Breast epithelium (tissue), 4 donors: ENCODE measurements around the gene MCRIP1. TPM values are rescaled to one million over a fixed set of nuclear protein-coding genes. Genes with fewer than 3 reads are reported as not detected.
"Not testable (repeated sequence)": the region's sequence is repeated elsewhere in the genome, so short reads cannot be mapped to it uniquely, and the experiment has no call there.

Experiments used
- DNase-seq, 2 donors: peaks; one replicate each; pipeline ENCODE4 v3.0.0-alpha.2; 2019; ENCODE audit warnings: low spot score in 2 of 2
- H3K27ac ChIP-seq, 2 donors: fragments of 200-600 bp; sonication (generic) in 1 of 2; one replicate each; pipeline ENCODE4 v1.5.1; 2016 to 2019; ENCODE audit warnings: mild to moderate bottlenecking in 1 of 2
- H3K27me3 ChIP-seq, 2 donors: fragments of 200-600 bp; sonication (generic) in 1 of 2; one replicate each; pipeline versions ENCODE4 v1.5.1 to v1.6.0; 2017 to 2019; ENCODE audit warnings: control low read depth in 1 of 2, mild to moderate bottlenecking in 1 of 2
- H3K36me3 ChIP-seq: fragments of 200-600 bp; one replicate; pipeline ENCODE4 v1.5.1; 2019
- H3K4me1 ChIP-seq, 2 donors: fragments of 200-600 bp; sonication (generic); one replicate each; pipeline ENCODE4 v1.5.1; 2016 to 2019; ENCODE audit warnings: control low read depth in 1 of 2
- H3K4me3 ChIP-seq, 3 donors: fragments of 200-600 bp; sonication (generic); 1 replicate in 2 of 3; 2 replicates in 1 of 3; pipeline ENCODE4 v1.5.1; 2016 to 2019; ENCODE audit warnings: mild to moderate bottlenecking in 3 of 3, moderate library complexity in 2 of 3
- H3K9me3 ChIP-seq, 2 donors: fragments of 200-600 bp; sonication (generic) in 1 of 2; one replicate each; pipeline ENCODE4 v1.5.1; 2016 to 2019; ENCODE audit warnings: control low read depth in 1 of 2
- POLR2A ChIP-seq: fragments of 450-650 bp; IDR thresholded peaks from one replicate; pipeline ENCODE4 v1.6.1; 2016; ENCODE audit warnings: antibody characterized with exemption, mild to moderate bottlenecking, moderate library complexity
- POLR2AphosphoS5 ChIP-seq, 3 donors: sonication (generic); formaldehyde crosslinking; IDR thresholded peaks; one replicate each; pipeline ENCODE4 v1.6.1; 2017; ENCODE audit warnings: antibody characterized with exemption in 3 of 3
- intact Hi-C: fragments of 100-400 bp; cut with DNase I; formaldehyde crosslinking; loops from one replicate; pipeline ENCODE4 v1.15.1; 2023; ENCODE audit warnings: low total_unique reads
- total RNA-seq, 3 donors: library from RNA; depleted of rRNA; stranded (reverse); fragments of >200 nt; gene quantifications; one replicate each; pipeline ENCODE4 v1.1.0, GENCODE V29; 2016
- TF ChIP-seq, protein P1 (sequence below), 3 donors: fragments of 450-650 bp; IDR thresholded peaks; one replicate each; pipeline ENCODE4 v1.5.1; 2016 to 2017; ENCODE audit warnings: antibody characterized with exemption in 3 of 3, mild to moderate bottlenecking in 3 of 3, moderate library complexity in 3 of 3

The MCRIP1 gene
- total RNA-seq, 3 donors from 2014 or later, result 51.2 to 81.0 (median 67.5) TPM

- H3K4me3 ChIP-seq, result no peak overlapping the region
- H3K27ac ChIP-seq, result peak overlapping the region; percentile 57 to 90
- no peak for DNase-seq
- peaks cover 5% of the 10 kb centered on the region for H3K36me3 ChIP-seq
- intact Hi-C loops, result no loop called here
- peaks cover 0 to 4% of the 10 kb centered on the region in 2 donors for H3K4me1 ChIP-seq
- H3K27me3 ChIP-seq, result no peaks in the 10 kb centered on the region
- H3K9me3 ChIP-seq, result no peaks in the 10 kb centered on the region
- TF ChIP-seq POLR2A (no peak), POLR2AphosphoS5 (IDR thresholded peaks at IDR 0.05) (no peak)
- TF ChIP-seq, protein P1, sequence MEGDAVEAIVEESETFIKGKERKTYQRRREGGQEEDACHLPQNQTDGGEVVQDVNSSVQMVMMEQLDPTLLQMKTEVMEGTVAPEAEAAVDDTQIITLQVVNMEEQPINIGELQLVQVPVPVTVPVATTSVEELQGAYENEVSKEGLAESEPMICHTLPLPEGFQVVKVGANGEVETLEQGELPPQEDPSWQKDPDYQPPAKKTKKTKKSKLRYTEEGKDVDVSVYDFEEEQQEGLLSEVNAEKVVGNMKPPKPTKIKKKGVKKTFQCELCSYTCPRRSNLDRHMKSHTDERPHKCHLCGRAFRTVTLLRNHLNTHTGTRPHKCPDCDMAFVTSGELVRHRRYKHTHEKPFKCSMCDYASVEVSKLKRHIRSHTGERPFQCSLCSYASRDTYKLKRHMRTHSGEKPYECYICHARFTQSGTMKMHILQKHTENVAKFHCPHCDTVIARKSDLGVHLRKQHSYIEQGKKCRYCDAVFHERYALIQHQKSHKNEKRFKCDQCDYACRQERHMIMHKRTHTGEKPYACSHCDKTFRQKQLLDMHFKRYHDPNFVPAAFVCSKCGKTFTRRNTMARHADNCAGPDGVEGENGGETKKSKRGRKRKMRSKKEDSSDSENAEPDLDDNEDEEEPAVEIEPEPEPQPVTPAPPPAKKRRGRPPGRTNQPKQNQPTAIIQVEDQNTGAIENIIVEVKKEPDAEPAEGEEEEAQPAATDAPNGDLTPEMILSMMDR (IDR thresholded peaks at IDR 0.05), result no peak
Measured at GRCh38 chr17:81842378-81842724, 9.3 kb upstream of the MCRIP1 start.

DNA sequence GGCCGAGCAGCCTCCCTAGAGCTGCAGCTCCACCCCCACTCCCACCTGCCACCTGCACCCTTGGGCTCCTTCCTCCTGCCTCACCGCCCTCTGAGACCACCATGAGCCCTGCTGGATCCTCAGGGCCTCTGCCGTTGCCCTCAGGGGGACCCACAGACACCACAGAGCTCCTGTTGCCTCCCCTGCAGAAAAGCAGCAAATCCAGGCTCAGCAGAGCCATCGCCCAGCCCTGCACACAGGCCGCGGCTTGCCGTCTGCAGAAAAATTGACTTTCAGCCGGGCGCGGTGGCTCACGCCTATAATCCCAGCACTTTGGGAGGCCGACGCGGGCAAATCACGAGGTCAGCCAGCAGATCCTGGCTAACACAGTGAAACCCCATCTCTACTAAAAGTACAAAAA, 8.8 kb upstream of the MCRIP1 start:
- TF ChIP-seq POLR2AphosphoS5 (IDR thresholded peaks at IDR 0.05) (no peak), POLR2A (no peak)
- TF ChIP-seq, protein P1 (IDR thresholded peaks at IDR 0.05), result no peak
- peak overlapping the region; percentile 83 to 90 for H3K27ac ChIP-seq
- H3K4me1 ChIP-seq, result peaks cover 0 to 4% of the 10 kb centered on the region in 2 donors
- no peak for DNase-seq
- H3K36me3 ChIP-seq, result peaks cover 3% of the 10 kb centered on the region
- intact Hi-C loops, result no loop called here
- no peaks in the 10 kb centered on the region for H3K9me3 ChIP-seq
- peak overlapping the region in 1 of 3 donors; percentile 47 for H3K4me3 ChIP-seq
- H3K27me3 ChIP-seq, result no peaks in the 10 kb centered on the region

DNA sequence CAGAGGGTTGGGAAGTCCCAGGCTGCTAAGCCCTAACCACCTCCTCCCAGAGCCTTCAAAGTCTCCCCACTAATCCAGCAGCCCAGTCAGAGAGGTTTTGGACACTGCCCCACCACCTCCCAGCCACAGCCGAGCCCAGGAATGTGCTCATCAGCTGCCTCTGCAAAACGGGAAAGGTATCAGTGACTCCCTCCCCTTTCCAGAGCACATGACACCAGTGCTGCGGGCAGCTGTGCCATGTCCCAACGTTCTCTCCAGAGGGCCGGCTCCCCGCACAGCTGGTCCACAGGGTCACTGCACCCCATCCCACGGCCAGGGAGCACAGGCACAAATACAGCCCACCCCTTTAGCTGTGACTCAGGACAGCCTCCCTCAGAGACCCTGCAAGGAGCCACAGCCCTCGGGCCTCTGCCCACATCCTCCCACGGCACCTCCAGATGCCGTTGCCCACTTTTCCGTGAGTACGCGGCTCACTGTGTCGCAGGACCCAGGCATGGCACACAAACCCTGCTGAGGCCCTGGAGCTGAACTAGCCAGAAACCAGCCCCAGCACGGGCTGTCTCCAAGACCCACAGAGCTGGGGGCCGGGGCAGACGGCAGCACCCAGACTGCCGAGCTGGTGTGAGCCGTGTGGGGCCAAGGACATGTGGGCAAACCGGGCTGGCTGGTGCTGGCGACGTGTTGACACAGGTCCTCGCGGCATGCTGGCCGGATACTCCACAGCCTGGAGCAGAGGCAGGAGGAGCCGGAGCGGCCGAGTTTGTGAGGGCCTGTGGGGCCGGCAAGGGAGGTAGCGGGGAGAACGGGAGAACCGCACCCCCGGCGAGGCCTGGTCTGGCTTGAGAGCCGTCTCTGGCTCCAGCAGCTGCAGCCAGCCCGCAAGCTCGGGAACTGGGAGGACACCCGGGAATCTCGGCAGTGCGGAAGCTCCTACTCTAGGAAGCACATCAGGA, 8.0 kb upstream of the MCRIP1 start:
- intact Hi-C loops, result no loop called here
- TF ChIP-seq POLR2AphosphoS5 (IDR thresholded peaks at IDR 0.05), result peak in 1 of 3 donors; percentile 37
- no peak for TF ChIP-seq POLR2A
- TF ChIP-seq, protein P1 (IDR thresholded peaks at IDR 0.05), result no peak
- Histone ChIP-seq H3K9me3 (no peaks in the 10 kb centered on the region), H3K27ac (peak overlapping the region; percentile 83 to 90), H3K36me3 (no peaks in the 10 kb centered on the region), H3K27me3 (no peaks in the 10 kb centered on the region), H3K4me1 (peaks cover 0 to 4% of the 10 kb centered on the region in 2 donors), H3K4me3 (peak overlapping the region in 2 of 3 donors; percentile 20 to 47)
- DNase-seq, result peak; percentile 83 to 87

DNA sequence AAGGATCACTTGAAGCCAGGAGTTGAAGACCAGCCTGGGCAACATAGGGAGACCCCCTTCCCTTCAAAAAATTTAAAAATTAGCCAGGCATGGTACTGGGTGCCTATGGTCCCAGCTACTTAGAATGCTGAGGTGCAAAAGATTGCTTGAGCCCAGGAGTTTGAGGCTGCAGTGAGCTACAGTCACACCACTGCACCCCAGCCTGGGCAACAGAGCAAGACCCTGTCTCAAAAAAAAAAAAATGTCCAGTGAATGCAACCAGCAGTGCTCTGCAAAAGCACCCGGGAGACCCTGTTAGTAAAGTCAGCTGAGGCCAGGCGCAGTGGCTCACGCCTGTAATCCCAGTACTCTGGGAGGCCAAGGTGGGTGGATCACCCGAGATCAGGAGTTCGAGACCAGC, 7.0 kb upstream of the MCRIP1 start:
- H3K9me3 ChIP-seq, H3K27me3 ChIP-seq, H3K4me3 ChIP-seq, H3K36me3 ChIP-seq, DNase-seq, H3K4me1 ChIP-seq, intact Hi-C loops: not testable (repeated sequence)
- H3K27ac ChIP-seq, result peak overlapping the region; percentile 83 to 90

DNA sequence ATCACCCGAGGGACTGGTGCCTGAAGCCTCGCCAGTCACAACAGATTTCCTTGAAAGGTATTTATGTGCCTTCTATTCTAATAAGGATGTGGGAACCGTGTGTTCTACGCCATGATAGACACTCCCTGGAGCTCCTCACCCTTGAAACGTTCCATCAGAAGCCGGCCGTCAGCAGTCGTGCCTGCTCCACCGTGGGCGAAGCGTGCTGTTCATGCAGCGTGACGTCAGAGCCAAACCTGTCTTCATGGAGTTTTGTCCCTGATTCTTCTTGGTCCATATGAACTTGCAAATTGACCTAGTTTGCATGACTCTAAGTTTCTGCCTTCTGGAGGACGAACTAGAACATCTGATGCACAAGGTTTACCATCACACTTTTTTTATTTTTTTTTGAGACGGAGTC, 6.2 kb upstream of the MCRIP1 start:
- no peaks in the 10 kb centered on the region for H3K27me3 ChIP-seq
- H3K9me3 ChIP-seq, result no peaks in the 10 kb centered on the region
- peak overlapping the region in 1 of 2 donors; percentile 14 for H3K27ac ChIP-seq
- TF ChIP-seq POLR2AphosphoS5 (IDR thresholded peaks at IDR 0.05) (no peak), POLR2A (no peak)
- TF ChIP-seq, protein P1 (IDR thresholded peaks at IDR 0.05), result no peak
- no peak for DNase-seq
- H3K4me3 ChIP-seq, result no peak overlapping the region
- intact Hi-C loops, result no loop called here
- H3K4me1 ChIP-seq, result peaks cover 0 to 4% of the 10 kb centered on the region in 2 donors
- H3K36me3 ChIP-seq, result no peaks in the 10 kb centered on the region
